ENCODE data around the gene CCDC57. TPM values are rescaled to one million over a fixed set of nuclear protein-coding genes. Genes with fewer than 3 reads are reported as not detected.

The CCDC57 gene
- total RNA-seq, 1 donor from 2014 or later, result 7.9 TPM

GRCh38 chr17:82095777-82096708, 116.6 kb downstream of the CCDC57 start:
- ATAC-seq, result no peak
- peak; percentile 43 for DNase-seq (ENCODE audit: missing footprints)
- intact Hi-C loops (cut with DNase I), result no loop called here

DNA sequence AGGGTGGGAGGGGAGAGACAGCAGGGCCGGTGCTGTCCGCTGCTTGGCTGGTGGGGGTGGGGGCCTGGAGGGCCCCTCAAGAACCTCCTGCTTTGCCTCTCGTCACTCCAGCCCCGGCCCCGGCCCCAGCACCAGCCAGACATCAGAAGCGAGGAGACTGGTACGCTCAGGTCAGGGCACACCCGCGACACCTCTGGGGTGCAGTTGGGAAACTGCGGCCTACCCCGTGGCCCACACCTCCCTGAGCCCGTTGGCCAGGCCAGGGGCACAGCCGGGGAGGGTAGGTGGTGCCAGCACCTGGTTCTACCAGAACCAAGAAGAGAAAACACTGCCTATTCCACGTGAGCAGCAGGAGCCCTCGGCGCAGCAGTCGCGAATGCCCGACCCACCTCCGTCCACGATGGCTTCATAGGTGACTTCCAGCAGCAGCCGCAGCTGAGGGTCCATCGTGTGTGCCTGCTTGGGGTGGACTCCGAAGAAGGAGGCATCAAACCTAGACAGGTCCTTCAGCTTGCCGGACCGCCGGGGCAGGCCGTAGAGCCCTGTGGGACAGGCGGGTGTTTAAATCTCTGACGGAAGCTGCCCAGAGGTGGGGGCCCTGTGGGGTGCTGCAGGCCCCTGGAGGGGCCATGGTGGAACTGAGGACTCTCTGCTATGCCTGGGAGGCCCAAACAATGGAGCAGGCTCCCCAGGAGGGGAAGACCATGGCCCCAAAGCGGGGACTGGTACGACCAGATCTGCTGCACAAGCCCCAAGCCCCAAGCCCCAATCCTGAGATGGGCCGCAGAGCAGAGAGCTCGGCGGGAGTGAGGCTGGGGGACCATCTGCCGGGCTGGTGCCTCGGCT, 117.5 kb downstream of the CCDC57 start:
- intact Hi-C loops (cut with DNase I), result no loop called here
- no peak for ATAC-seq
- peak; percentile 67 for DNase-seq (ENCODE audit: missing footprints)

GRCh38 chr17:82092995-82093751, 119.5 kb downstream of the CCDC57 start:
- DNase-seq (ENCODE audit: missing footprints) (peak; percentile 65), ATAC-seq (no peak)
- intact Hi-C loops (cut with DNase I), result no loop called here

DNA sequence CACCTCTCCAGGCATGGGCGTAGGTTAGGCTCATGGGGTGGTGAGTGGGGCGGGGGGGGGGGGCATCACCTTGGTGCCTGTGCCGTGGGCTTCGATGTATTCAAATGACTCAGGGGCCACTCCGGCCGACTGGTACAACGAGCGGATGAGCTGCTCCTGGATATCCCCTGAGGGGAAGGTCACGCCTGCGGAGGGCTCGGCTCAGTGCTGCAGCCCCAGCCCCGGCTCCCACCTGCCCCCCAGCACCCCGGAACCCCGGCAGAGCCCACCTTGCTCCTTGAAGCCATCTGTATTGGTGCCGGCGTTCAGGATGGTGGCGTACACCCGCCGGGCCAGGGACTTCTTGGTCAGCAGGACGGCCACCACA, 120.0 kb downstream of the CCDC57 start:
- DNase-seq (ENCODE audit: missing footprints), result peak; percentile 39

DNA sequence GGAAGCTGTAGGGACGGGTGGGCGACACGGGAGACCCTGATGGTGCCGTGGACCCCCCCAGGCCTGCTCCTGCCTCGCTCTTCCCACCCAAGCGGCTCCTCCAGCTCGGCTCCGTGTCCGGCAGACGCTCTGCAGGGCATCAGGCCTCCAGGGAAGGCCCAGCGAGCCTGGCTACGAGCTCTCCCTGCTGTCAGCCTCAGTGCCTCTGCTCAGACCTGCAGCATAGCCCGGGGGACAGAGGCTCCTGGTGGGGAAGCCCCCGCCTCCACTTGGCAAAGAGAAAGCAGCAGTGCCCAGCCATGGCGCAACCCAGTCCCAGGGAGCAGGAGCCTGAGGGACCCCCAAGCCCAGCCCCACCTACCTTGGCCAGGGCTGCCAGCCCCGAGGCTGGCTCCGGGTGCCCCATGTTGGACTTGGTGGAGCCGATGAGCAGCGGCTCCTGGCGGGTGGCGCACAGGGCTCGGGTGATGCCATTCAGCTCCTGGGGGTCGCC, 120.5 kb downstream of the CCDC57 start:
- peak; percentile 30 for DNase-seq (ENCODE audit: missing footprints)
- ATAC-seq, result no peak
- intact Hi-C loops (cut with DNase I), result no loop called here

More for the DNA sequence above, 120.0 kb downstream of the CCDC57 start:
- intact Hi-C loops (cut with DNase I), result no loop called here
- ATAC-seq, result no peak

- intact Hi-C loops (cut with DNase I), result no loop called here
- ATAC-seq (no peak), DNase-seq (ENCODE audit: missing footprints) (peak; percentile 30)
Measured at GRCh38 chr17:82091264-82092066, 121.2 kb downstream of the CCDC57 start.

DNA sequence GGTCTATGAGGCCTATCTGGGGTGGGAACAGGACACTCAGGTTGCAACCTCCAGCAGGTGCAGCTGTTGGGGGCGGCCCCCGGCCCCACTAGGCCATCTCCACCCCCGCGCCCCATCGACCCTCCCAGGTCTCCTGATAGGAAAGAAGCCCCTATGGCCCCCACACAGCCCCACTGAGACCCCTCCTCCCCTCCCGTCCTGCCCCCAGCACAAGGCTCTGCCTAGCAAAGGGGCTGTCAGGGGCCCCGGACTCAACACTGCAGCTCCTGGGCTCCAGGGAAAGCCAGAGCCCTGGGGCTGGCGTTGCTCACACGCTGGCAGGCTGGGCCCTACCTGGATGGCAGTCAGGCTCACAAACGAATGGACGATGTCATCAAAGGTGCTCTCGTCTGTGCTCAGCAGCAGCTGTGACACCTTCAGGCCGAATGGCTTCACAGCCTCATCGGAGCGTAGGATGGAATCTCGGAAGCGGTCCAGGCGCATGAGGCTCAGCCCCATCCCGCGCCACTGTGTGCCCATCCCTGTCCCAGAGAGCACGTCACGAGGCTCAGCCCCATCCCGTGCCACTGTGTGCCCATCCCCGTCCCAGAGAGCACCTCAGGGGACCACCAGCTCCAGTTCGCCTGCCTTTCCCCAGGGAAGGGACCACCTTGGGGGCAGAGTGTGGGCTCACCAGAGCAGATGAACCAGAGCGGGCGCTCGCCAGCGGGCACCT, 121.9 kb downstream of the CCDC57 start:
- intact Hi-C loops (cut with DNase I), result no loop called here
- ATAC-seq (no peak), DNase-seq (ENCODE audit: missing footprints) (peak; percentile 45)

GRCh38 chr17:82089723-82090548, 122.7 kb downstream of the CCDC57 start:
- intact Hi-C loops (cut with DNase I), result no loop called here
- ATAC-seq, result no peak
- peak; percentile 53 for DNase-seq (ENCODE audit: missing footprints)

- DNase-seq (ENCODE audit: missing footprints) (peak; percentile 62), ATAC-seq (no peak)
- intact Hi-C loops (cut with DNase I), result no loop called here
Measured at GRCh38 chr17:82088838-82089722, 123.6 kb downstream of the CCDC57 start.

DNA sequence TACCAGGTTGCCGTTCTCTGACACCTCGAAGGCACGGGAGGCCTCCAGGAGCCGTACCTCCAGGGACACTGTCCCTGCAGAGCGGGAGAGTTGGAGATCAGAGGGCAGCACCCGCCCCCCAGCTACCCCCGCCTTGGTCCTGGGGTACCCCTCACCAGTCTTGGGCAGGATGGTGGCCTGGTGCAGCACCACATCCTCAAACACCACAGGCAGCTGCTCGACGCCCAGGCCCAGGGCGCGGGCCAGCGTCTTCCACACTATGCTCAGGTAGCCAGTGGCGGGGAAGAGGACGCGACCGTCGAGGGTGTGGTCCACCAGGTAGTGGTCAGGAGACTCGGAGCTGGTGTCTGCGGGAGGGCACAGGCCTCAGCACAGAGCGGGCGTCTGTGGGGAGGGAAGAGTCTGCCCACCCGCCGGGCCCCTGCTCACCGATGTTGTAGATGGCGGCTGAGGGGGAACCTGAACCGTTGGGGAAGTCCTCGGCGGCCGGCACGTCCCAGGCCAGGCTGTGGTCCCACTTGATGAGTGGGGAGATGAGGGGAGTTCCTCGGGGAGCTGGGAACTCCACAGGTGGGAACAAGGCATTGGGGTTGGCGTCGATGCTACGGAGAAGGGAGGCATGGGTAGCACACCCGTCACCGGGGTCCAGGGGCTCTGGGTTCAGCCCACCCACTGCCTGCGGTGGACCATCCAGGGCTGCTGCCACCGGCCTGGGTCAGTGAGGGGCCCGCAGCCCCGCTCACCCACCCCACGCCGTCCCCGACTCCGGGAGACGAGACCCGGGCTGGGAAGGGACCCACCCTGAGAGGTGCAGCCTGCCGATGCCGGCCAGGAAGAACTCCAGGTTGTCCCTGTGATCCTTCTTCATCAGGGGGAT, 124.4 kb downstream of the CCDC57 start:
- ATAC-seq, result no peak

DNA sequence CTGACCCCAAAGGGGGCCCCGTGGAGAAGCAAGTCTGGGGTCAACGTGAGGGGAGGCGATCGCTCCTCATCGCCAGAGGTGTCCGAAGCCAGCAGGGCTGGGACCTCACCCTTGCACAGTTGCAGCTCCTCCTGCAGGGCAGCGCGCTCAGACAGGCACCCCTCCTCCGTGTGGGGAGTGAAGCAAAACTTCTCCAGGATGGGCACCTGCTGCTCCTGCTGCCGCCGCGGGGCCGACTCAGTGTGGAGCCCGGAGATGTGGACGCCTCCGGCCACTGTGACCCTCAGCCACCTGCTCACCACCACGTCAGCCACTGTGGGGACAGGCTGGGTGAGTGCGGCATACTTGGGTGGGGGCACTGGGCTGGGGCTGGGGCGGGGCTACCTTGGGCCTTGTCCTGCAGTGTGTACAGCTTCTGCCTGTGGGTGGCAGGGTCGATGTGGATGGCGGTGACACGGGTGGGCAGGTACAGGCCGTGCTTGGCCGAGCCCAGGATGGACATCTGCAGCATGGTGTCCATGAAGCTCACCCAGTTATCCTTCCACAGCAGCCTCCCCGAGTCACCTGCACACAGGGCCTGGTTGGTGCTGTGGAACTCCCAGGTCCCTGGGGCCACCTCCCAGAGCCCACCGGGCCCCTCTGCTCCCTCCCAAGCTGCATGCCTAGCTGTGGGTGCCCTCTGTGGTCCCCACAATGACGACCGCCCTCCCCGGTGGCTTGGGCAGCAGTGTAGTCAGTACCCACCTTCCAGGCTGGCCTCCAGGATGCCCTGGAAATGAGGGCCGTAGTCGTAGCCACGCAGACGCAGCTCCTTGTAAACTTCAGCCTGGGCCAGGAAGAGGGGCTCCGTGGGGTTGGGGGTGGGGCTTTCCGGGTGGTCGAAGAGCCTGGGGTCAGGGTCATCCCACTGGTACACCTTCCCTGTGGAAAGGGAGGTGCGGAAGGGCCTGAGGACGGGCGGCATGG, 125.4 kb downstream of the CCDC57 start:
- no peak for ATAC-seq
- DNase-seq (ENCODE audit: missing footprints), result peak; percentile 45
- intact Hi-C loops (cut with DNase I), result no loop called here

More for the DNA sequence above, 124.4 kb downstream of the CCDC57 start:
- peak; percentile 65 for DNase-seq (ENCODE audit: missing footprints)
- intact Hi-C loops (cut with DNase I), result no loop called here

- no peak for ATAC-seq
- peak; percentile 62 for DNase-seq (ENCODE audit: missing footprints)
- intact Hi-C loops (cut with DNase I), result no loop called here
Measured at GRCh38 chr17:82085931-82086764, 126.5 kb downstream of the CCDC57 start.

Data from Right ventricle myocardium inferior (tissue), 1 donor.